GM18511 (cell line): Measurements from ENCODE around the gene DYNLT4.
"Not testable (repeated sequence)": the region's sequence is repeated elsewhere in the genome, so short reads cannot be mapped to it uniquely, and the experiment has no call there.

Experiments
- ATAC-seq: cut with Tn5 transposase; IDR thresholded peaks from one replicate; pipeline ENCODE4 v1.9.1; 2021; ENCODE audit warnings: mild to moderate bottlenecking, moderate library complexity; ENCODE audit not compliant: unreplicated experiment

DYNLT4 gene

DNA sequence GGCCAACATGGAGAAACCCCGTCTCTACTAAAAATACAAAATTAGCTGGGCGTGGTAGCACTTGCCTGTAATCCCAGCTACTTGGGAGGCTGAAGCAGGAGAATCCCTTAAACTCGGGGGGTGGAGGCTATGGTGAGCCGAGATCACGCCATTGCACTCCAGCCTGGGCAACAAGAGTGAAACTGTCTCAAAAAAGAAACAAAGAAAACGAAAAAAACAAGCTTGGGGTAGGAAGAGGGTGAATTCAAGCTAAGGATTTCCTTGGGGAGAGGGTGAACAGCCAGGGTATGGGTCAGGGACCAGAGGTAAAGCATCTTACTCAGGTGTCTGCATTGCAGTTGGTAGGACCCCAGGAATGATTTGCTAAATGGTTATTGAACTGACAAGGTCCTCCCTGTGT is 40.7 kb downstream of the DYNLT4 start:
- not testable (repeated sequence) for ATAC-seq

DNA sequence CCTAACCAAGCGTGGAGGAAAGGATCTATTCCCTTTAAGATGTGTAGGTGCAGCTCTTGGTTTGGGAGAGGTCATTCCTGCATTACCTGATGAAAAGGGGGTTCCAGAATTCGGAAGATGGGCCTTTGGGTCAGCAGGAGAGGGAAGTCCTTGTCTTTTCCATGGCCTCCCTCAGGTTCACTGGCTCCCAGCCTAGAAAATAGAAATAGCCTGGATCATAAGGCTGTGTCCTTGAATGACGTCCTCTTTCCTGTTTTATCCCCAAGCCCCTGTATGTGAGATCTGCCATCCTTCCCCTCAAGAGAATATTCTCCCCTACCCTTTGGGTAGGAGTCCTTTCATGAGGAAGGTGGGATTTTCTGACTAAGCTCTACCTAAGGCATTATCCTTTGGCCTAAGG is 46.3 kb downstream of the DYNLT4 start:
- no peak for ATAC-seq

DNA sequence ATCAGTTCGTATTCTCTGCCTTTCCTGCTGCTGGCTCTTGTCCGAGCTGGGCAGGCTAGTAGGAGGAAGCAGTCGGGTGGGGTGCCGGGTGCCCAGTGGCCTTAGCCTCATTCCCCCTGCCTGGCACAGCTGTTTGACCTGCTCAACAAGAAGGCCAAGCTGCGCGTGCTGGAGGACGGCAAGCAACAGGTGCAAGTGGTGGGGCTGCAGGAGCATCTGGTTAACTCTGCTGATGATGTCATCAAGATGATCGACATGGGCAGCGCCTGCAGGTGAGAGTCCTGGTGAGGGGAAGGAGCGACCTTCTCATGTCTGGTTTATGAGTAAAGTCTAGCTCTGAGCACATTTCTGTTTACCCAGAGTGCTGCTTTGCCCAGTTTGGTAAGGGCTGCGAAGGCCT is 48.1 kb downstream of the DYNLT4 start:
- no peak for ATAC-seq

DNA sequence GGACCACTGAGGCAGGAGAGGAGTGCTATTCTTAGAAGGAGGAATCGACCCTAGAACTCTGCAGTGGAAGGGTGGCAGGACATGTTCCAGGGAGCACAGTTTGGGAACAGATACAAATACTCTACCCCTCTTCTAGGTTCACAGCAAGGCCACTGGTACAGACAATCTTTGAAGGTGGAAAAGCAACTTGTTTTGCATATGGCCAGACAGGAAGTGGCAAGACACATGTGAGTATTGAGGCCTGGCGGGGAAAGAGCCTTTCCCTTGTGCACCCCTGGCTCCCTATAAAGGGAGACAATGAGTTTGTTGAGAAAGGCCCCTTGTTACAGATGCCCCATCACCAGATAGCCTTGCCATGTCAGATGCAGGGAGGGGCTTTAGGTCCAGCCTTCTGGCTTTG is 49.7 kb downstream of the DYNLT4 start:
- ATAC-seq, result no peak
